WTC11 (cell line): Measurements from ENCODE around the gene SUSD6. TPM values are rescaled to one million over a fixed set of nuclear protein-coding genes. Genes with fewer than 3 reads are reported as not detected.

Source experiments
- ATAC-seq: fragments of 200-7000 bp; cut with Tn5 transposase; 2 replicates; pipeline ENCODE4 v1.10.0; 2021; ENCODE audit warnings: mild to moderate bottlenecking, moderate library complexity
- CTCF ChIA-PET: fragments of 300-600 bp; sonication (Branson Sonifier 250); formaldehyde crosslinking; loops from one replicate; lab custom pipeline; 2021; ENCODE audit warnings: antibody characterized with exemption; lab: Charles Lee
- POLR2A ChIA-PET: fragments of 350-600 bp; sonication (Branson Sonifier 250); formaldehyde crosslinking; loops from one replicate; lab custom pipeline; 2021; ENCODE audit warnings: antibody characterized with exemption; lab: Charles Lee
- DNase-seq: peaks from one replicate; pipeline ENCODE4 v3.0.0; 2021; ENCODE audit warnings: low spot score
- H3K27ac Mint-ChIP-seq: 2 replicates; pipeline ENCODE4 v1.8.0; 2021; ENCODE audit warnings: mixed read lengths
- H3K27me3 Mint-ChIP-seq: 2 replicates; pipeline ENCODE4 v1.8.0; 2021; ENCODE audit warnings: low read depth, mild to moderate bottlenecking, moderate library complexity, mixed read lengths
- H3K36me3 Mint-ChIP-seq: 2 replicates; pipeline ENCODE4 v1.8.0; 2021; ENCODE audit warnings: mixed read lengths
- H3K4me1 Mint-ChIP-seq: 2 replicates; pipeline ENCODE4 v1.8.0; 2022; ENCODE audit warnings: mixed read lengths
- H3K4me3 Mint-ChIP-seq: 2 replicates; pipeline ENCODE4 v1.8.0; 2021; ENCODE audit warnings: mild to moderate bottlenecking, moderate library complexity, mixed read lengths
- H3K9me3 Mint-ChIP-seq: 2 replicates; pipeline ENCODE4 v1.8.0; 2021; ENCODE audit warnings: mixed read lengths
- ATF2 ChIP-seq: sonication (generic); formaldehyde crosslinking; IDR thresholded peaks from 2 replicates; pipeline ENCODE4 v1.8.1; 2022; ENCODE audit warnings: low read depth, missing genetic modification reagents, borderline replicate concordance
- ELF4 ChIP-seq: sonication (generic); formaldehyde crosslinking; IDR thresholded peaks from 2 replicates; pipeline ENCODE4 v1.8.1; 2022; ENCODE audit warnings: low read depth, mild to moderate bottlenecking, moderate library complexity, missing genetic modification reagents
- ESRRA ChIP-seq: sonication (generic); formaldehyde crosslinking; IDR thresholded peaks from 2 replicates; pipeline ENCODE4 v1.8.1; 2022; ENCODE audit warnings: mild to moderate bottlenecking, missing genetic modification reagents, borderline replicate concordance
- ETV6 ChIP-seq: sonication (generic); formaldehyde crosslinking; IDR thresholded peaks from 2 replicates; pipeline ENCODE4 v1.8.1; 2022; ENCODE audit warnings: mild to moderate bottlenecking, missing genetic modification reagents
- FOXP1 ChIP-seq: sonication (generic); formaldehyde crosslinking; IDR thresholded peaks from 2 replicates; pipeline ENCODE4 v1.8.0; 2022; ENCODE audit warnings: missing genetic modification reagents, mild to moderate bottlenecking, moderate library complexity, borderline replicate concordance
- GTF2I ChIP-seq: fragments of 250-450 bp; sonication (Bioruptor Pico); conservative IDR thresholded peaks from 2 replicates; pipeline ENCODE4 v1.4.0; 2021; ENCODE audit warnings: mild to moderate bottlenecking
- IRF1 ChIP-seq: sonication (generic); formaldehyde crosslinking; IDR thresholded peaks from 2 replicates; pipeline ENCODE4 v1.8.0; 2023; ENCODE audit warnings: missing genetic modification reagents
- NFE2L1 ChIP-seq: sonication (generic); formaldehyde crosslinking; IDR thresholded peaks from 2 replicates; pipeline ENCODE4 v1.8.1; 2023; ENCODE audit warnings: missing genetic modification reagents
- NR2C2 ChIP-seq: sonication (generic); formaldehyde crosslinking; IDR thresholded peaks from 2 replicates; pipeline ENCODE4 v1.8.0; 2022; ENCODE audit warnings: mild to moderate bottlenecking, missing genetic modification reagents
- RELA ChIP-seq: sonication (generic); formaldehyde crosslinking; IDR thresholded peaks from 2 replicates; pipeline ENCODE4 v1.8.1; 2022; ENCODE audit warnings: missing genetic modification reagents, mild to moderate bottlenecking, borderline replicate concordance
- USF2 ChIP-seq: sonication (generic); formaldehyde crosslinking; IDR thresholded peaks from 2 replicates; pipeline ENCODE4 v1.8.1; 2023; ENCODE audit warnings: mild to moderate bottlenecking, missing genetic modification reagents, moderate library complexity
- ZBTB21 ChIP-seq: sonication (generic); formaldehyde crosslinking; IDR thresholded peaks from 2 replicates; pipeline ENCODE4 v1.8.1; 2023; ENCODE audit warnings: mild to moderate bottlenecking, missing genetic modification reagents, borderline replicate concordance
- ZNF121 ChIP-seq: sonication (generic); formaldehyde crosslinking; IDR thresholded peaks from 2 replicates; pipeline ENCODE4 v1.8.0; 2023; ENCODE audit warnings: missing genetic modification reagents
- ZNF138 ChIP-seq: sonication (generic); formaldehyde crosslinking; conservative IDR thresholded peaks from 2 replicates; pipeline ENCODE4 v1.8.1; 2022; ENCODE audit warnings: mild to moderate bottlenecking, moderate library complexity, missing genetic modification reagents
- ZNF232 ChIP-seq: sonication (generic); formaldehyde crosslinking; IDR thresholded peaks from 2 replicates; pipeline ENCODE4 v1.8.0; 2022; ENCODE audit warnings: mild to moderate bottlenecking, missing genetic modification reagents
- ZNF423 ChIP-seq: fragments of 250-450 bp; sonication (Bioruptor Pico); IDR thresholded peaks from 2 replicates; pipeline ENCODE4 v2.1.2; 2022; ENCODE audit warnings: mild to moderate bottlenecking, moderate library complexity
- ZSCAN18 ChIP-seq: fragments of 250-450 bp; sonication (Bioruptor Pico); IDR thresholded peaks from 2 replicates; pipeline ENCODE4 v2.1.2; 2022; ENCODE audit warnings: mild to moderate bottlenecking, moderate library complexity
- total RNA-seq: library from RNA; stranded (reverse); gene quantifications from 3 replicates; pipeline ENCODE4 v1.2.3, GENCODE V29; 2021
- TF ChIP-seq, protein P1 (sequence below): fragments of 250-450 bp; sonication (Bioruptor Pico); IDR thresholded peaks from 2 replicates; pipeline ENCODE4 v1.9.0; 2021; ENCODE audit warnings: mild to moderate bottlenecking
- TF ChIP-seq, protein P2 (sequence below): fragments of 250-450 bp; sonication (Bioruptor Pico); IDR thresholded peaks from 2 replicates; pipeline ENCODE4 v1.9.0; 2021; ENCODE audit warnings: mild to moderate bottlenecking
- TF ChIP-seq, protein P3 (sequence below): fragments of 250-450 bp; sonication (Bioruptor Pico); IDR thresholded peaks from 2 replicates; pipeline ENCODE4 v1.9.0; 2021; ENCODE audit warnings: mild to moderate bottlenecking, borderline replicate concordance

Gene SUSD6
- total RNA-seq, 1 experiment from 2014 or later = 10.1 TPM

- H3K4me1 Mint-ChIP-seq = peaks cover 27% of the 10 kb centered on the region
- POLR2A ChIA-PET = interaction anchor here (0.6 kb wide), 1 partner anchor 722 kb away, joined by 3 read pairs; no protein-coding TSS in a partner anchor
- no peak overlapping the region for H3K4me3 Mint-ChIP-seq
- DNase-seq = no peak
- H3K36me3 Mint-ChIP-seq = no peaks in the 10 kb centered on the region
- no peak overlapping the region for H3K27ac Mint-ChIP-seq
- H3K27me3 Mint-ChIP-seq = no peaks in the 10 kb centered on the region
- TF ChIP-seq ZNF121 (no peak), ELF4 (CRISPR knock-in tag) (no peak), GTF2I (CRISPR knock-in tag) (no peak), NFE2L1 (CRISPR knock-in tag) (no peak), FOXP1 (CRISPR knock-in tag) (no peak), ATF2 (CRISPR knock-in tag) (no peak), ZNF138 (CRISPR knock-in tag) (no peak), ZSCAN18 (CRISPR knock-in tag) (no peak), IRF1 (no peak), RELA (CRISPR knock-in tag) (no peak), NR2C2 (no peak), ZBTB21 (CRISPR knock-in tag) (no peak), ETV6 (no peak), ZNF232 (CRISPR knock-in tag) (no peak), ZNF423 (CRISPR knock-in tag) (no peak), USF2 (CRISPR knock-in tag) (no peak), ESRRA (CRISPR knock-in tag) (no peak)
- TF ChIP-seq, protein P1, sequence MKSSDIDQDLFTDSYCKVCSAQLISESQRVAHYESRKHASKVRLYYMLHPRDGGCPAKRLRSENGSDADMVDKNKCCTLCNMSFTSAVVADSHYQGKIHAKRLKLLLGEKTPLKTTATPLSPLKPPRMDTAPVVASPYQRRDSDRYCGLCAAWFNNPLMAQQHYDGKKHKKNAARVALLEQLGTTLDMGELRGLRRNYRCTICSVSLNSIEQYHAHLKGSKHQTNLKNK (CRISPR knock-in tag) = no peak
- TF ChIP-seq, protein P2, sequence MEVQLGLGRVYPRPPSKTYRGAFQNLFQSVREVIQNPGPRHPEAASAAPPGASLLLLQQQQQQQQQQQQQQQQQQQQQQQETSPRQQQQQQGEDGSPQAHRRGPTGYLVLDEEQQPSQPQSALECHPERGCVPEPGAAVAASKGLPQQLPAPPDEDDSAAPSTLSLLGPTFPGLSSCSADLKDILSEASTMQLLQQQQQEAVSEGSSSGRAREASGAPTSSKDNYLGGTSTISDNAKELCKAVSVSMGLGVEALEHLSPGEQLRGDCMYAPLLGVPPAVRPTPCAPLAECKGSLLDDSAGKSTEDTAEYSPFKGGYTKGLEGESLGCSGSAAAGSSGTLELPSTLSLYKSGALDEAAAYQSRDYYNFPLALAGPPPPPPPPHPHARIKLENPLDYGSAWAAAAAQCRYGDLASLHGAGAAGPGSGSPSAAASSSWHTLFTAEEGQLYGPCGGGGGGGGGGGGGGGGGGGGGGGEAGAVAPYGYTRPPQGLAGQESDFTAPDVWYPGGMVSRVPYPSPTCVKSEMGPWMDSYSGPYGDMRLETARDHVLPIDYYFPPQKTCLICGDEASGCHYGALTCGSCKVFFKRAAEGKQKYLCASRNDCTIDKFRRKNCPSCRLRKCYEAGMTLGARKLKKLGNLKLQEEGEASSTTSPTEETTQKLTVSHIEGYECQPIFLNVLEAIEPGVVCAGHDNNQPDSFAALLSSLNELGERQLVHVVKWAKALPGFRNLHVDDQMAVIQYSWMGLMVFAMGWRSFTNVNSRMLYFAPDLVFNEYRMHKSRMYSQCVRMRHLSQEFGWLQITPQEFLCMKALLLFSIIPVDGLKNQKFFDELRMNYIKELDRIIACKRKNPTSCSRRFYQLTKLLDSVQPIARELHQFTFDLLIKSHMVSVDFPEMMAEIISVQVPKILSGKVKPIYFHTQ = no peak
- TF ChIP-seq, protein P3, sequence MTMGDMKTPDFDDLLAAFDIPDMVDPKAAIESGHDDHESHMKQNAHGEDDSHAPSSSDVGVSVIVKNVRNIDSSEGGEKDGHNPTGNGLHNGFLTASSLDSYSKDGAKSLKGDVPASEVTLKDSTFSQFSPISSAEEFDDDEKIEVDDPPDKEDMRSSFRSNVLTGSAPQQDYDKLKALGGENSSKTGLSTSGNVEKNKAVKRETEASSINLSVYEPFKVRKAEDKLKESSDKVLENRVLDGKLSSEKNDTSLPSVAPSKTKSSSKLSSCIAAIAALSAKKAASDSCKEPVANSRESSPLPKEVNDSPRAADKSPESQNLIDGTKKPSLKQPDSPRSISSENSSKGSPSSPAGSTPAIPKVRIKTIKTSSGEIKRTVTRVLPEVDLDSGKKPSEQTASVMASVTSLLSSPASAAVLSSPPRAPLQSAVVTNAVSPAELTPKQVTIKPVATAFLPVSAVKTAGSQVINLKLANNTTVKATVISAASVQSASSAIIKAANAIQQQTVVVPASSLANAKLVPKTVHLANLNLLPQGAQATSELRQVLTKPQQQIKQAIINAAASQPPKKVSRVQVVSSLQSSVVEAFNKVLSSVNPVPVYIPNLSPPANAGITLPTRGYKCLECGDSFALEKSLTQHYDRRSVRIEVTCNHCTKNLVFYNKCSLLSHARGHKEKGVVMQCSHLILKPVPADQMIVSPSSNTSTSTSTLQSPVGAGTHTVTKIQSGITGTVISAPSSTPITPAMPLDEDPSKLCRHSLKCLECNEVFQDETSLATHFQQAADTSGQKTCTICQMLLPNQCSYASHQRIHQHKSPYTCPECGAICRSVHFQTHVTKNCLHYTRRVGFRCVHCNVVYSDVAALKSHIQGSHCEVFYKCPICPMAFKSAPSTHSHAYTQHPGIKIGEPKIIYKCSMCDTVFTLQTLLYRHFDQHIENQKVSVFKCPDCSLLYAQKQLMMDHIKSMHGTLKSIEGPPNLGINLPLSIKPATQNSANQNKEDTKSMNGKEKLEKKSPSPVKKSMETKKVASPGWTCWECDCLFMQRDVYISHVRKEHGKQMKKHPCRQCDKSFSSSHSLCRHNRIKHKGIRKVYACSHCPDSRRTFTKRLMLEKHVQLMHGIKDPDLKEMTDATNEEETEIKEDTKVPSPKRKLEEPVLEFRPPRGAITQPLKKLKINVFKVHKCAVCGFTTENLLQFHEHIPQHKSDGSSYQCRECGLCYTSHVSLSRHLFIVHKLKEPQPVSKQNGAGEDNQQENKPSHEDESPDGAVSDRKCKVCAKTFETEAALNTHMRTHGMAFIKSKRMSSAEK (CRISPR knock-in tag) = no peak
- TF ChIP-seq, all 79 proteins: peak for 0
- no peak for ATAC-seq
- H3K9me3 Mint-ChIP-seq = peaks cover 3% of the 10 kb centered on the region; the same call in 1 of the 2 replicates
- CTCF ChIA-PET = interaction anchor here (0.7 to 1.2 kb wide), 2 partner anchors 17 to 52 kb away, joined by 3 to 4 read pairs; no protein-coding TSS in a partner anchor
Measured at GRCh38 chr14:69674546-69675244, 63.3 kb downstream of the SUSD6 start.
